GM12891 (cell line): ENCODE measurements around the gene HELZ.

Experiments used
- POLR2A ChIP-seq: IDR thresholded peaks from 2 replicates; pipeline ENCODE4 v1.6.1; 2011; ENCODE audit warnings: low read depth, low read length, control low read depth
- POLR2AphosphoS5 ChIP-seq: IDR thresholded peaks from 2 replicates; pipeline ENCODE4 v1.6.1; 2011; ENCODE audit warnings: low read depth, low read length, control low read depth
- SPI1 ChIP-seq: IDR thresholded peaks from 2 replicates; pipeline ENCODE4 v1.6.1; 2011; ENCODE audit warnings: low read depth, low read length, control low read depth
- TAF1 ChIP-seq: IDR thresholded peaks from 2 replicates; pipeline ENCODE4 v1.6.1; 2011; ENCODE audit warnings: low read depth, low read length, control low read depth

DNA sequence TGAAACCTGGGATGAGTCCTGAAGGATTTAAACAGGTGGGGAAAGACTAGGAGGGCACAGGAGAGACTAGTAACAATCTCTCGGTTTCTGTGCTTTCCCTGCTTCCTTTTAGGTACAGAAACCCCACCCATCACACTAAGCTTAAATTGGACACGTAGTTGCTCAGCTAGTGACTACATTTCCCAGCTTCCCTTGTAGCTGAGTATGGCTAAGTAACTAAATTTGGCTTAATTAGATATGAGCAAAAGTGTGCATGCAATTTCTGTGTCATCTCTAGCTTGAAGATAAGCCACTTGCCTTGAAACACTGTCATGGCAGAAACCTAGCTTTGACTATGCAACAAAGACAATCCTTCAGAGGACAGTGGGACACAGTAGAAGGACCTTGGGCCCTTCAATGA lies 164.2 kb downstream of the HELZ start:
- TF ChIP-seq POLR2A (no peak), POLR2AphosphoS5 (no peak), SPI1 (no peak), TAF1 (no peak)
